ENCODE measurements around the gene DNAJC10. TPM values are rescaled to one million over a fixed set of nuclear protein-coding genes. Genes with fewer than 3 reads are reported as not detected.

DNAJC10 gene
- total RNA-seq, 1 donor from 2014 or later: 55.8 TPM

- no peak overlapping the region for H3K4me3 ChIP-seq
- peak overlapping the region; percentile 5 for H3K27ac ChIP-seq (replicated peaks)
- no peak for TF ChIP-seq CTCF (IDR thresholded peaks at IDR 0.05; ENCODE audit: borderline replicate concordance)
- no peaks in the 10 kb centered on the region for H3K36me3 ChIP-seq
- no peaks in the 10 kb centered on the region for H3K27me3 ChIP-seq (ENCODE audit: low read depth)
- H3K9me3 ChIP-seq (replicated peaks): no peaks in the 10 kb centered on the region
- no peak for DNase-seq
- intact Hi-C loops (cut with micrococcal nuclease): no loop called here
- peaks cover 5% of the 10 kb centered on the region for H3K4me1 ChIP-seq
Measured at GRCh38 chr2:182834293-182834692, 118.2 kb downstream of the DNAJC10 start.

DNA sequence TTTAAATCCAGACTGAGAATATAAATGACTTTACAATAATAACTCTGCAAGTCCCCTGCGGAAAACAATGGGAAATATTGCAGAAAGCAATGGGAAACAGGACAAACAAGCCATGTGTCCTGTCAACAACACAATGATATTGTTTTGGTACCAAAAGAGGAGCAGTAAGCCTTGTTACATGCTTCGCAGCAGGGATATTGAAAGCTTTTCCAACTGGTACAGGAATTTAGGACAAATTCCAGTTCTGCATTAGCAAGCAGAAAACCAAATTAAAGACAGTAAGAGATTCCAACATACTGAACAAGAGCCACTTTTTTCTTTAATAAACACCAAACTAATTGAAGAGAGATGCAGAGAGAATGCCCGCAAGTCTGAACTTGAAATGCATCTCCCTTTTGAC, 120.4 kb downstream of the DNAJC10 start:
- intact Hi-C loops (cut with micrococcal nuclease): no loop called here
- Histone ChIP-seq H3K4me3 (no peak overlapping the region), H3K4me1 (peaks cover 5% of the 10 kb centered on the region), H3K36me3 (no peaks in the 10 kb centered on the region), H3K9me3 (replicated peaks) (no peaks in the 10 kb centered on the region), H3K27me3 (ENCODE audit: low read depth) (no peaks in the 10 kb centered on the region), H3K27ac (replicated peaks) (no peak overlapping the region)
- TF ChIP-seq CTCF (IDR thresholded peaks at IDR 0.05; ENCODE audit: borderline replicate concordance): no peak
- no peak for DNase-seq

Other genes starting within 250 kb of the DNAJC10 start
- 2.2 TPM for gene FRZB, start 150.4 kb downstream of the DNAJC10 start, total RNA-seq

Measured in left ventricle myocardium inferior (tissue), 1 donor.